GM19043 (cell line): ENCODE measurements around the gene JAZF1.
A peak's percentile ranks its signal among the peaks of the same experiment; 100 is the strongest.

Experiments used
- ATAC-seq: cut with Tn5 transposase; IDR thresholded peaks from one replicate; pipeline ENCODE4 v1.9.1; 2021; ENCODE audit warnings: low read depth; ENCODE audit not compliant: unreplicated experiment

JAZF1 gene

DNA sequence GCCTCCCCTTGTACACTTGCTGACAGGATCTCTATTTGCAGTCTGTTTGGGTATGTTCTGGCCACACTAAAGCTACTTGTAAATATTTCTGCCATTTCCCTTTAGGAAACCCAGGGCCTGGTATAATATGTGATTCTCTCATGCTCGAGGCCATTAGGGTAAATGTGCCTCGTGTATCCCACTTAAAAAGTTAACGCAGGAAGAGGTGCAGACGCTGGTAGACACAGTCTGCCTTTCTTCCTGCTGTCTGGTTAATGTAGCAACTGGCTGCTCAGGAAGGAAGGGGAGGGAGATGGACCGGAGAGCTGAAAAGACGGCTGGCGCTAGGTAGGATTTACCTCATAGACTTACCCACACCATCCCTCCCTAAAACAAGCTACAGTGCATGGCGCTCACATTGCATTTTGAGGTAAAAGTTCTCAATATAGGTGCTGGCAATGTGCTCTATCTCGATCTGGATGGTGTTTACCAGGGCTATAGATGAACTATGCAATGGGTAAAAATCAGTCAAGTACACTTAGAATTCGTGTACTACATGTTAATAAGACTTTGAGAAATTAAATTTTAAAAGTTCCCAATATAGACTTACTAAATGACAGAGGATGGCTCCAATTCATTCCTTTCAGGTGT, 125.9 kb downstream of the JAZF1 start:
- ATAC-seq, result no peak

DNA sequence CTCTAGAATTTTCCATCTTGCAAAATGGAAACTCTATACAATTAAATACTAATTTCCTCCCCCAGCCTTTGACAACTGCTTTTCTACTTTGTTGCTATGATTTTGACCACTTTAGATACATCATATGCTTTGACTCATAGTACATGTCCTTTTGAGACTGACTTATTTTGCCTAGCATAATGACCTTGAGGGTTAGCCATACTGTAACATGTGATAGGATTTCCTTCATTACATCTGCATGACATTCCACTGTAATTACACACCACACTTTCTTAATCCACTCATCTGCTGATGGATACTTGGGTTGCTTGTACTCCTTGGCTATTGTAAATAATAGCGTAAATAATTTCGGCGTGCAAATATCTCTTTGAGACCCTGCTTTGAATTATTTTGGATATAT, 127.7 kb downstream of the JAZF1 start:
- ATAC-seq, result no peak

DNA sequence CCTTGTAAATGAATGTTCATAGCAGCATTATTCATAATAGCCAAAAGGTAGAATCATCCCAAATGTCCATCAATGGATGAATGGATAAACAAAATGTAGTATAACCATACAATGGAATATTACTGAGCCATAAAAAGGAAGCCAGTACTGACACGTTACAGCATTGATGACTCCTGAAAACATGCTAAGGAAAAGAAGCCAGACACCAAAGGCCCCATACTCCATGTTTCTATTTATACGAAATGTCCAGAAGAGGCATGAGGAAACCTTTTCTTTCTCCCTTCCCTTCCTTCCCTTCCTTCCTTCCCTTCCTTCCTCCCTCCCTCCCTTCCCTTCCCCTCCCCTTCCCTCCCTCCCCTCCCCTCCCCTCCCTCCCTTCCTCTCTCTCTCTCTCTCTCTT, 131.9 kb downstream of the JAZF1 start:
- ATAC-seq, result no peak

DNA sequence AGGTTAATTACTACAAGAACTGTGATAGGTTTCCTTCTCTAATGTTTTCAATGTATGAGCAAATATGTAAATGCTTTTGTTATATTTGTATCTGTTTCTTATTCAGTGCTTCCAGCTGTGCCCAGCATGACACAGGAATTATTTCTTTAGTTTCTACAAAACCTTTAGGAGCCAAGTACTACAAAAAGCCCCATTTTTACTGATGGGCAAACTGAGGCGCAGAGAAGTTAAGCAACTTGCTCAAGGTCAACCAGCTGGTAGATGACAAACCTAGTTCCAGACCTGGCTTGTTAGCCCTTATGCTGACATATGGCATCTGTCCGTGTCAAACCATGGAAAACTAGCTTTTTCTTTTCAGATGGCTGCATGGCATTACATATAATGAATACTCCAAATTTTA, 134.6 kb downstream of the JAZF1 start:
- ATAC-seq, result no peak

DNA sequence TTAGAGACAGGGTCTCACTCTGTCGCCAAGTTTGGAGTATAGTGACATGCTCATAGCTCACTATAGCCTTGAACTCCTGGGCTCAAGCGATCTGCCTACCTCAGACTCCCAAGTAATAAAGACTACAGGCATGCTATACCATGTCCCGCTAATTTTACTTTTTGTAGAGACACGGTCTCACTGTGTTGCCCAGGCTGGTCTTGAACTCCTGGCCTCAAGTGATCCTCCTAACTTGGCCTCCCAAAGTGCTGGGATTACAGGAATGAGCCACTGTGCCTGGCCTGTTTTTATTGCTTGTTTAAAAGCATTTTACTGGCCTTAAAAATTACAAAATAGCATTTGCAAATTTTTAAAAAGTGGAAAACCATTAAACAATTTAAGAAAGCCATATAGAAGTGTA, 135.0 kb downstream of the JAZF1 start:
- ATAC-seq, result no peak

DNA sequence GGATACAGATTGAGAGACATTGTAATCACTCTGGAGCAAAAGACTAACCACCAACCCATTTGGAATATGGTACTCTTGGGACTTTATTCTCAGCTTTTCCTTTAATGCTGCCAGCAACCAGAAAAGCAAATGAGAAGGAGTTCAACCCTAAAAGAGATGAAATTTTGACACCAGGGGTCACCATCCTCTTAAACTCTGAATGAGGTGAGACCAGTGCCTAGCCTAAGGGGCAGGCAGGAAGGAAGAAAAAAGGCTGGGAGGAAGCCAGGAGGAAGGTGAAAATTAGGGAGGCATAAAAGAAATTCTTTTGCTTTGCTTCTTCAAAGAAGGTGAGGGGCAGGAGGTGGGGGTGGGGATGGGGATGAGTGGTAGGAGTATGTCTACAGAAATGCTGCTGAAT, 135.8 kb downstream of the JAZF1 start:
- no peak for ATAC-seq

DNA sequence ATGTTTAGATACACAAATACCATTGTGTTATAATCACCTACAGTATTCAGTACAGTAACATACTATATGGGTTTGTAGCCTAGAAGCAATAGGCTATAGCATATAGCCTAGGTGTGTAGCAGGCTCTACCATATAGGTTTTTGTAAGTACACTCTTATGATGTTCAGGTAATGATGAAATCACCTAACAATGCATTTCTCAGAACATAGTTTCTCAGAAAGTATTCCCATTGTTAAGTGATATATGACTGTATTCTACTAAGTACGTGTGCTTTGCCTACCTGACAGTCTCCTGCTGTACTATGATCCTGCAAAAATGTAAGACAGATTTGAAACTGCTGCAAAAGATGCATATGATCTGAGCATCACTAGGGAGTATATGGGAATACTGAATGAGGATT, 137.9 kb downstream of the JAZF1 start:
- ATAC-seq, result no peak

DNA sequence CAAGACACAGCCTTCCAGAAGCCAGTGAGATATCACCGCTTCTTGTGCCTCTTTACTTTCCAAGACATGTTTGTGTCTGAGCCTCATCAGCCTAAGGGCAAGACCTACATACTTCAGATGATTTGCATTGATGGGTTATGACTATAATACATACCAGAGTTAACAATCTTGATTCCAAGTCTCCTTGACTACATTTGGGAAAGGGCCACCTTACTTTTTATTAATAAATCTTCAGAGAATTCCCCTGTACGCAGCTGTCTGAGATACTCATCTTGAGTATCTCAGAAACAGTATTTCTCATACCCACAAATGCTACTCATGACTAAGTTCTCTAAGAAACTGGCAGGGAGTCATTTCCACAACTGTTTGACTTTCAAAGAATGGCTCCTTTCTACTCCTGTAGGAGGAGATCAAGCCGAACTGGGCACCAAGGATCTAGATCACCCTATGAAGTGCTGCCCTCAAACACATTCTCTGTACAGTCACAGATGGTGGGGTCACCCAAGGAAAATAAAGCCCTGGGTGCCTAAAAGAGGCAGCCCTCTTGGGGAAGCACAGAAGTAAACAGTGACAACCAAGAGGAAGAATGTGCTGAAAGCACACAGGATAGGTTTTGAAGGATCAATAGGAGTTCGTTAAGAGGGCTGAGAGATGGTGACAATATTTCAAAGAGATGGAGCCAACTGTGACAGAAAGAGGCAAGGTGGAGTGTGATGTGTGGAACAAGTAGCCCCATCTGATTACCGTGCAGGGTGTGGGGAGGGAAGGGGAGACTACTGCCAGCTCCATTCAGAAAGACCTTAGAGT, 138.9 kb downstream of the JAZF1 start:
- no peak for ATAC-seq

DNA sequence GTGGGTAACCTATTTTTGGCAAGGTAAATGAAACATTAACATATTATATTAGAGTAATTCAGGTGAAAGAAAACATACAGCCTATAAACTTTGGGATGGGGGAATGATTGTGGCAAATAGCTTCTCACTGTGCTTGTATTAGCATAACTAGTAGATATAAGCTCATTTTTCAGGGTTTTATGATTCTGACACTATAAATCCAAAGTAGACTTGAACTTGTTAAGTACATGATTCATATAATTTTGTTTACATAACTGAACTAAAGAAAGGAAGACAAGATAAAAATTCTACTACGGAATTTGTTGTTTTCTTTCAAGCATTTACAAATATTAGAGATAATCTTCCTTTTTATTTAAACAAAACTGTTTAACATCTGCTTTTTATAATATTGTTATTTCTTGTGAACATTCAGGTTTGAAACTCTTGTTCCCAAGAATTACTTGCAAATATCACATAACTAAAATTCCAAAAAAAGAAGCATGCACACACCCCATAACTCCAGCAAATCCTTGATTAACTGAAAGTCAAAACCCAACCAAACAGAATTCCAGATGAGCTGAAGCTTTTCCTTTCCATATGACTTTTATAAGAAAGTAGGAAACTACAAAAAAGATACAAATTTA, 142.3 kb downstream of the JAZF1 start:
- ATAC-seq, result no peak

DNA sequence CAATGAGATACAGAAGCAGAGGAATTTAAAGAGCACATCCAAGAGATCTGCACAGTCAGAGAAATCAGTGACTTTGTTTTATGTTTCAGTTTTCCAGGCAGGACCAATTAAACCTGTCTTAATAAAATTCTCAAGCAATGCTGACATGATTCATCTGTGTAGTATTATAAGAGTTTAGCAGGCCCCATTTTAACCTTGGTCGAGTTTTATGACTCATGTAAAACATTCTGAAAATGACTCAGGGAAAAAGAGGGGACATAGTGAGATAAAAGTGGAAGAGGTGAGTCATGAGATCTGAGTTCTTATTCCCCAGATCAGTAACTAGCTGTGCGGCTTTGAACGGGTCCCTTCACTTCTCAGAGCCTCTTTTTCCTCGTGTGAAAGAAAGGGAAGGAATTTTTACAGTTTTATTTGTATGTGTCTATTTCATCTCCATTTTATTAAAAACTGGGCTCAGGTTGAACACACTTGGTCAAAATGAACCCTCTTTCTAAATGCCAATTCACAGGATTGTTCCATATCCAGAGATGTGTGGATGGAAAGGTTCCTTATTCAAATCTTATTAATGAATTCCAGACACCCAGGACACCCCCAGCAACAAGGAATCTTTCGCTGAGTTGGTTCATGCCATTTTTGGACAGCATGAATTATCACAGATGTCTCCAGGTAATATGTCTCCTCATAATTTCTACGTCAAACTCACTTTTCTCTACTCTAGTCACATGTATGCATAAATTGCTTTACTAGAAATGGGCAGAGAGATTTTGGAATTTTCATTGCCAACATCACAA, 143.2 kb downstream of the JAZF1 start:
- ATAC-seq, result peak; percentile 96

DNA sequence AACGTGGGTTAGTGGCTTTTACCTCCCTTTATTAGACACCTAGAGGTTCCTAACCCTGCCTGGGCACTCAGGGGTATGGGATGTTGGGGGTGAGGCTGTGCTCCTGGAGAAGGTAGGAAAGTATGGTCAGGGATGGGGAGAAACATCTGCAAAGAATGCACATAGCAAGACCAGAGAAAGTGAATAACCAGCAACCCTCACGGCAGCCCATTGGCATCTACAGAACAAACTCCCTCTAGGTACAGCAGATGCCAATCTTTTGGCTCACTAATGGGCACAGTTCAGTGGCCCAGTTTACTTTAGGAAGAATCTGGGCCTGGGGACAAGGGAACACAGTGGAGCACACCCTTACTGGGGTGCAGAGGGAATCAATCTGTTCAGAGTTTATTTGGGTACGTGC, 143.9 kb downstream of the JAZF1 start:
- no peak for ATAC-seq

DNA sequence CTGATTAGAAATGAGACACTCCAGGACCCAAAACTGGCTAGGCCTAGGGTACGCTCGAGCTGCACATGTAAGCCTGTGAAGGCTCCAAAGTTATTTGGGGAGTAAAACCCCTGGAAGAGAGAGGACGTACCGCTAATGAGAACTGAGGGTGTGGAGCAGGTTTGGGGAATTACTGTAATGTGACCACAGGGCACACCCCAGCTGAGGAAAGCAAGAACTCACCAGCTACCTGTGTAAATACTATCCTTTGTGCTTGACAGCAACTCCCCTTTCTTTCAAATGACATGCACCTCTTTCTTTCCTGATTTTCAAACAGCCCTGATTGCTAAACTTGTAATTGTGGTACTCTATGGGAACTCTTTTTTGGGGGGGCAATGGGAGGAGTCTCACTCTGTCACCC, 147.2 kb downstream of the JAZF1 start:
- no peak for ATAC-seq

DNA sequence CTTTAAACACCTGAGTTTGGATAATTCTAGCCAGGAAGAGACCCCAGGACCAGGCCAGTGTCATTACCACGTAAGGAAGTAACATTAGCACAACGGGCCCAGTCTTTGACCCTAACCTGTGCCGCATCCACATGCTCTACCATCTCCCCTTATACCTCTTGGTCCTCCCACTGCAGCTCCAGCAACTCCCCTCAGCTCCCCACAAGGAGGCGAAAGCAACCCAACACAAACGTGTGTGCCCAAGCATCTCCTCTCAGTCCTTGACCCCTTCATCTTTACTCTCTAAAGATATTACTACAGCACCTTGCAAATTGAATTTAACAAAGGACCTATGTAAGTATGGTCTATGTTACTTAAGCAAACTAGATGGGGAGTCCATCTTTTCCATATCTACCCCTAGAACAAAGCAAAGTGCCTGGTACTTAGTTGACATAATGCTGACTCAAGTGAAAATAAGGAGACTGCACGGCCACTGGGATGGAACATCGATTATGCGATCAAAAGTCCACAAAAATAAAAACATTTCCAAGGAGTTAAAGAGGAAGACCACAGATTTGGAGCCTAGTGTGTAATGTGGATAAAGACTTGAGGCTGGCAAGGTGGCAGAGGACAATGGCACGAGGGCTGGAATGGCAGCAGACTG, 147.7 kb downstream of the JAZF1 start:
- ATAC-seq, result no peak

DNA sequence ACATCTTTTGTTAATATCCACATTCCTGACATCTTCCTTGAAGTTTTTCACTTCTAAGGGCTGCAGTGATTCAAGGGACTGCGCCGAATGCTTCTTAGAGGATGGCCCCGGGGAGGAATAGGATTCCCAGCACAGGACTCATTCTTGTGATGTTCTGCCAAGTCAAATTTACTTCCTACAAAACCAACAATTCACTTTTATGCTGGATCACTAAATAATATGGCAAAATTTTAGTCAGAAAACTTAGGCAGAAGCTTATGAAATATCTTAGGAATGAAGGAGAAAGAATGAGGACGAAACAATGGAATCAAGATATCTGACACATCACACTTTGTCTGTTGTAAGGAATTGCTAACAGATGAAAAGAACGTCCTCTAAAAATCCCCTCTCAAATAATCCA, 151.5 kb downstream of the JAZF1 start:
- no peak for ATAC-seq

DNA sequence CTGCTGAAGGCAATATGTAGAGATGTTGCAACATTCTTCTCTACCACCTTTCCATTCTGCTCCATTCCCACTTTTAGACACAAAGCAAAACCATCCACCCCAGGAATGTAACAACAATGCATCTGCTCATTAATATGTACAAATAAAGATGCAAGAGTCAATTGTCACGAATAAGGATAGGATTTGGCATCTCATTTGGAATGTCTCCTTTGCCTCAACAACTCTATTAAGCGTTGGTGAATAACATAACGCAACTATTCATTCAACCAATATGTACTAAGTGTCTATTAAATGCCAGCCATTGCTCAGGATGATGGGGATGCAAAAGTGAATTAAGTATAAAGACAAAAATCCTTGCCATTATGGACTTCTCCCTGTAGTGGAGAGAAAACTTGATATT, 152.1 kb downstream of the JAZF1 start:
- ATAC-seq, result no peak

DNA sequence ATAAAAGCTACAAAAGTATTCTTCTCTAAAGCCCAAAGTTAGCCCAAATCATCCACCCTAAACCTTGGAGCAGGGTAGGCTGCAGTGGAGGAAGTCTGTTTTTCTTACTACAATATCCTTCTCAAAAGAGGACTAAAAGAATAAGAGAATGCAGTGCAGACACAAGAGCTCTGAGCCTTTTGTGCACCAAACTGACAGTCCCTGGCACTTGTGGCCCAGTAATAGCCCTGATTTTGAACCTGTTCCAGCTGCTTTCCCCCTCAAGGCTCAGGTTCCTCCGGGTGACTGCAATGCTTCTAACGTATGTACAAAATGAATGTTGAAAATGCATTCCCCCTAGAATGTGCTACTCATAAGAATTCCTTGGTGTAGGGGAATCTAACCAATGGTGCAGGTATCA, 154.4 kb downstream of the JAZF1 start:
- ATAC-seq, result no peak

DNA sequence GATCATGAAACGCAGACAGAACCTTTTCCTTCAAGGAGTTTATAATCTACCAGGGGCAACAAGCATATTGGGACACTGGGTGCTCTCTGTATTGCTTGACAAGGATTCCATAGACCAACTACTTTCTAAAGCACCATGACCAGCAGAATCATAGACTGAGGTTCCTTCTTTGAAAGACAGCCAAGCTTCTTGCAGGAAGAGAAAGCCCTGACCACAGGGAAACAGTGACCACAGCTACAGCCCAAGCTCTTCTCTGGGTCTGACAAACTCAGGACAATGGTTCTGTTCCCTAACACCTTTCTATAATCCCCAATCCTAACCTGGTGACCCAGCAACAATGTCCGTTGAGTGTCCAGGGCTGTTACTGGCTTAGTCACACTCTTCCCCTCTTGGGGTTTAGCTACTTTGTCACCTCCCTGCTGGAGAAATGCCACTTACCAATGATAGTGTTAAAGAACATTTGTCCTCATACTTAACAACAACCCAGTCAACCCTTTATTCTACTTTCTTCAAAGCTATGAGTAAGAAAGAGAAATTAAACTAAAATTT, 155.7 kb downstream of the JAZF1 start:
- ATAC-seq, result no peak

DNA sequence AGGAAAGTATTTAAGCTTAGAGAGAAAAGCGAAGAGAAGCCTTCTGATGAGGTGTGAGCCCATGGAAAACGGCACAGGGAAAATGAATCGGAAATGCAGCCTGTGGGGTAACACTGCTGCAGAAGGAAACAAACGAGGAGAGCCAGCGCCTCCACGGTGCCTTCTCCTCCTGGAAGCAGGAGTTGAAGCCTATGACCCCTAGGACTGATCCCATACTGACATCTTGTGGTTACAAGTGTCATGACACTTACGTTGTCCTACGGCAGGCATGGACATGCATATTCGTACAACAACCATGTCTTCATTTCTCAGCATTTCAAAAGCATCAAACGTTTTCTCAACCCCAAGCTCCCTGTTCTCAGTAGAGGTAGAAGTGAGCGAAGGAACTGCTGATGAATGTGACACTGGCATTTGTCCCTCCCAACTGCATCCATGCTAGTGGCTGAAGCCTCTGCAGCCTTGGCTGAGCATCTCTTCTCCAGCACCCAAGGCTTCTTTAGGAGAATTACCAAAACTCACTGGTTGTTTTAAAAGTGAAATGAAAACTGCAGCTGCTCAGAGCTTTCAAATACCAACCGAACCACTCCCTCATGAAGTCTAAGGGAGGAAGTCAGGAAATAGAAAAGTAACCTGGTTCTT, 160.2 kb downstream of the JAZF1 start:
- peak; percentile 82 for ATAC-seq

DNA sequence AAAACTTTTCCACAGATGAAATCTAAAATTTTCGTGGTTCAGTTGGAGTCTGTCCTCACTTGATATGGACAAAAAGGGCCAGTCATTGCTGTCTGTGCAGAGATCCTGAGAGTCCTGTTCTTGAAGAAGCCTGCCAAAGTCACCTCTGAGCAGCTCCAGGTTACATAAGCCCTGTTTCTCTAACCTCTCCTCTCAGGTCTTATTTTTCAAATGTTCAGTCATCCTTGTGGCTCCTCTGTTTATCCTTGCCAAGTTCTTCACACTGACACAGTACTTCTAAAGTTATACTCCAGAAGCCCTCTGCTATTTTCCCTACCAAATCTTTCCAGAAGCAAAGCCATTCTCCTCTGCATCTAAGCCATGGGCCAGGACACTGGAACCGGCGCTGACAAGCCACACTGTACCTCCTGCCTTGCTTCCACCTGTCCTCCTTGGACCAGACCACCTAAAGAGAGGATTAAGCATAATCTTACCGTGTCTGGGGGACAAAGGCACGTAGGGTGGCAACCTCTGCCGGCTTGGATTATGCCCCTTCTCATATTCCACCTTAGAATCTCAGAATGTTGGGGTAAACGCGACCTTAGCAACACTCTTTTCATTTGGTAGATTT, 161.6 kb downstream of the JAZF1 start:
- no peak for ATAC-seq

DNA sequence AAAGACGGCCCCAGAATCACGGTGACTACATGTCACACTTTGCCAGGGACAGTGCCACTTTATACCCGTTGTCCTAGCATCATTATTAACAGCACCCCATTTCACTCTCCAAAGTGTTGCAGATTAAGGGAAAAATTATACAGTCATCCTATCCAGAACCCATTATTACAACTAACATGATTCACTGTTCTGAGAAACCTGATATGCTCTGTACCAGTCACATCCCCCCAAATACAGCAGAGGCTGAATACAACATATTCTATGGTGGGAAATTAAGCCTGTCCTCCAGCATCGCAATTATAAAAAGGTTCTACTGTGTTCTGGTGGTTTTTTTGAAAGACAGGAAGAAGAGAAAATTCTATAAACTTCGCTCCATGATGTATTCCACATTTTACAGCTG, 162.1 kb downstream of the JAZF1 start:
- ATAC-seq, result no peak
